Calu3 (cell line): Measurements from ENCODE around the gene GRM1. TPM values are rescaled to one million over a fixed set of nuclear protein-coding genes. Genes with fewer than 3 reads are reported as not detected.

ENCODE experiments used
- BruUV-seq: library from RNA; stranded (reverse); fragments of 400-500 nt; replicated peaks from 2 replicates; lab custom pipeline; 2021; lab: Mats Ljungman, UMichigan
- CTCF ChIA-PET: fragments of 300-600 bp; sonication (Branson Sonifier 250); formaldehyde crosslinking; loops from one replicate; lab custom pipeline; 2022; ENCODE audit warnings: antibody characterized with exemption; lab: Charles Lee
- DNase-seq: peaks from one replicate; pipeline ENCODE4 v3.0.0; 2022
- H3K27ac Mint-ChIP-seq: one replicate; pipeline ENCODE4 v1.8.0; 2022; ENCODE audit warnings: mixed read lengths; ENCODE audit not compliant: unreplicated experiment
- H3K27me3 Mint-ChIP-seq: one replicate; pipeline ENCODE4 v1.8.0; 2022; ENCODE audit warnings: mixed read lengths; ENCODE audit not compliant: unreplicated experiment
- H3K36me3 Mint-ChIP-seq: one replicate; pipeline ENCODE4 v1.8.0; 2022; ENCODE audit warnings: mild to moderate bottlenecking, moderate library complexity, mixed read lengths; ENCODE audit not compliant: insufficient read depth, unreplicated experiment
- H3K4me1 Mint-ChIP-seq: one replicate; pipeline ENCODE4 v1.8.0; 2022; ENCODE audit warnings: mild to moderate bottlenecking, low read depth, mixed read lengths; ENCODE audit not compliant: unreplicated experiment
- H3K4me3 Mint-ChIP-seq: one replicate; pipeline ENCODE4 v1.8.0; 2022; ENCODE audit warnings: mild to moderate bottlenecking, low read depth, moderate library complexity, mixed read lengths; ENCODE audit not compliant: unreplicated experiment
- H3K9me3 Mint-ChIP-seq: one replicate; pipeline ENCODE4 v1.8.0; 2022; ENCODE audit warnings: low read depth, mixed read lengths; ENCODE audit not compliant: unreplicated experiment
- intact Hi-C: fragments of 100-400 bp; cut with micrococcal nuclease; formaldehyde crosslinking; loops from one replicate; pipeline ENCODE4 v1.10.0; 2022; ENCODE audit not compliant: unreplicated experiment
- total RNA-seq: library from RNA; stranded (reverse); gene quantifications from 2 replicates; pipeline ENCODE4 v1.2.3, GENCODE V29; 2022
- TF ChIP-seq, protein P1 (sequence below): fragments of 200-600 bp; IDR thresholded peaks from one replicate; pipeline ENCODE4 v1.8.0; 2022; ENCODE audit warnings: antibody characterized with exemption; ENCODE audit not compliant: unreplicated experiment

Gene GRM1
- total RNA-seq, 1 experiment from 2014 or later, result not detected

DNA sequence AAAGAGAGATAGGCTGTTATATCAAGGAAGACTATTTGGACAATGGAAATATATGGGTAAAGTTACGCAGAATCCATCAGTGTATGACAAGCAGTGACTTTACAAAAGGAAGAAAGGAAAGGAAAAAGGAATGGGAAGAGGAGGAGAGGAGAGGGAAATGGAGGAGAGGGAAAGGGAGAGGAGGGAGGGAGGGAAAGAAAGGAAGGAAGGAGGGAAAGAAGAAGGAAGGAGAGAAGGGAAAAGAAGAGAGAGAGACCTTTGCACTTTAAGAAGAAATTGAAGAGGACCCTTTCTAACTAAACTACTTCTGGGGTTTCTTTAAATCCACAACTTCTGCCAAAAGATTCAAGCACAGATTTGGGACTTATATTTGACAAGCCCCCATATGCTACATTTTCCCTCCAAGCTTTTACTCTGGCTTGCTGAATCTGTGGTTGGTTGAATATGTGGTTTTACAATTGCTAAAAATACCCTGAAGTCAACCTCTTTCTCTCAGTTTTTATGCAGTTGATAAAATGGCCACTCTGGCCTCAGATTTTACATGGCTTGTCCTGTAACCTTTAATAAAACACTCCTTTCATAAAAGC is 394.0 kb downstream of the GRM1 start:
- intact Hi-C loops, result no loop called here
- Mint-ChIP-seq H3K4me1 (no peaks in the 10 kb centered on the region), H3K4me3 (no peak overlapping the region), H3K27ac (no peak overlapping the region), H3K36me3 (no peaks in the 10 kb centered on the region), H3K9me3 (no peaks in the 10 kb centered on the region), H3K27me3 (no peaks in the 10 kb centered on the region)
- DNase-seq, result no peak
- CTCF ChIA-PET, result no interaction called here
- BruUV-seq, result no TSS peak
- TF ChIP-seq, protein P1, sequence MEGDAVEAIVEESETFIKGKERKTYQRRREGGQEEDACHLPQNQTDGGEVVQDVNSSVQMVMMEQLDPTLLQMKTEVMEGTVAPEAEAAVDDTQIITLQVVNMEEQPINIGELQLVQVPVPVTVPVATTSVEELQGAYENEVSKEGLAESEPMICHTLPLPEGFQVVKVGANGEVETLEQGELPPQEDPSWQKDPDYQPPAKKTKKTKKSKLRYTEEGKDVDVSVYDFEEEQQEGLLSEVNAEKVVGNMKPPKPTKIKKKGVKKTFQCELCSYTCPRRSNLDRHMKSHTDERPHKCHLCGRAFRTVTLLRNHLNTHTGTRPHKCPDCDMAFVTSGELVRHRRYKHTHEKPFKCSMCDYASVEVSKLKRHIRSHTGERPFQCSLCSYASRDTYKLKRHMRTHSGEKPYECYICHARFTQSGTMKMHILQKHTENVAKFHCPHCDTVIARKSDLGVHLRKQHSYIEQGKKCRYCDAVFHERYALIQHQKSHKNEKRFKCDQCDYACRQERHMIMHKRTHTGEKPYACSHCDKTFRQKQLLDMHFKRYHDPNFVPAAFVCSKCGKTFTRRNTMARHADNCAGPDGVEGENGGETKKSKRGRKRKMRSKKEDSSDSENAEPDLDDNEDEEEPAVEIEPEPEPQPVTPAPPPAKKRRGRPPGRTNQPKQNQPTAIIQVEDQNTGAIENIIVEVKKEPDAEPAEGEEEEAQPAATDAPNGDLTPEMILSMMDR, result no peak

DNA sequence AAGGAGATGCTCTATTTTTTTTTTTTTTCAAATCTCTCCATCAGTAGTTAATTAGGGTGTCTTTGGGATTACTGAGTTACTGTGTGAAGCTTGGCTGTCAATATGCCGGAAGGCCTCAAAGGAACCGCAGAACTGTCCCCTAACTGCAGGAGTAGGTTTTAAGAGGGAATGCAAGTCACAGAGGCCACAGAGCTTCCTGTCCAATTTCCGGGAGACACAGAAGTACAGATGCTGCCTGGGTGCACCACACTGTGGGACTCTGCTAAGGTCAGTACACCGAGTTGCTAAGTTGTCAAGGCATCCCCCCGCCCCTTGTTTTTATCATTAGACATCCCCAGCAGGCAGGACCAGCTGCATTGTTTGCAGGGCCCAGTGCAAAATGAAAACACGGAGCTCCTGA is 394.6 kb downstream of the GRM1 start:
- no peak overlapping the region for H3K27ac Mint-ChIP-seq
- H3K4me1 Mint-ChIP-seq, result no peaks in the 10 kb centered on the region
- CTCF ChIA-PET, result interaction anchor here (0.6 kb wide), 1 partner anchor 84 kb away, joined by 4 read pairs; no protein-coding TSS in a partner anchor
- no peaks in the 10 kb centered on the region for H3K27me3 Mint-ChIP-seq
- no peak for DNase-seq
- H3K9me3 Mint-ChIP-seq, result no peaks in the 10 kb centered on the region
- TF ChIP-seq, protein P1, result no peak
- no peaks in the 10 kb centered on the region for H3K36me3 Mint-ChIP-seq
- BruUV-seq, result no TSS peak
- intact Hi-C loops, result no loop called here
- H3K4me3 Mint-ChIP-seq, result no peak overlapping the region

DNA sequence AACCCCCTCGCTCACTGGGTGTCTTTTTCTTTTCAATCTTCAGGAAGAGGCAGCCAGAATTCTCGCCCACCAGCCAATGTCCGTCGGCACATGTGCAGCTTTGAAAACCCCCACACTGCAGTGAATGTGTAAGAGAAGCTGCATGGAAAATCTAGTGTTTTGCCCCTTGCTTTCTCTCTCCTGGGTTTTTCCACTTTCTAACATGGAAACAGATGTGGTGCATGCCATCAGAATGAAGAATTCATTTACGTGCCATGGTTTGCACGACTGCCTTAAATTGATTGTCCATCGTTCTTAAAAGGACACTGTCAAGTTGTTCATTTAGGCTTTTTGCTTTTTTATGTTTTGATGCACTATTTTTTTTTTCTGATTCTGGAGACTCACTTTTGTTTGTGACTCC is 397.7 kb downstream of the GRM1 start:
- Mint-ChIP-seq H3K27ac (no peak overlapping the region), H3K4me1 (no peaks in the 10 kb centered on the region), H3K9me3 (no peaks in the 10 kb centered on the region), H3K27me3 (no peaks in the 10 kb centered on the region), H3K4me3 (no peak overlapping the region), H3K36me3 (no peaks in the 10 kb centered on the region)
- CTCF ChIA-PET, result no interaction called here
- TF ChIP-seq, protein P1, result no peak
- no peak for DNase-seq
- intact Hi-C loops, result no loop called here
- BruUV-seq, result no TSS peak

DNA sequence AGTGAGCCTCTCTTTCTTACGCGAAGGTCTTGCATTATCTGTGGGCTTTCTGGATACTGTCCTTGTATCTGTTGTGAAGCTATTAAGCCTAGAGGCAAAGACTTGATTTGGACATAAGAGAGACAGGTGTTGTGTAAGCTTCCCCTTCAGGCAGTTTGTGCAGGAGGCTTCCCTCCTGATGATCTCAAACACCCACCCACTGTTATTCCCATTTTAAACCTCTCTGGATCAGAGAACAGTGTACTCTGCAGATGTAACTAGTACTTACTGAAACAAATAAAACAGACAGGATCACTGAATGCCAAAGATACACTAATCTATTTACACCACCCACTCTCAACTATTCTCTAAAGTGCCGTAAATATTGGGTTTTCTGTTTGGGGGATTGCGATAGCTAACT is 401.0 kb downstream of the GRM1 start:
- Mint-ChIP-seq H3K27me3 (no peaks in the 10 kb centered on the region), H3K27ac (no peak overlapping the region), H3K4me1 (no peaks in the 10 kb centered on the region), H3K36me3 (no peaks in the 10 kb centered on the region), H3K4me3 (no peak overlapping the region), H3K9me3 (no peaks in the 10 kb centered on the region)
- TF ChIP-seq, protein P1, result no peak
- no TSS peak for BruUV-seq
- CTCF ChIA-PET, result no interaction called here
- intact Hi-C loops, result no loop called here
- DNase-seq, result no peak
